ENCODE measurements around the gene LY9. TPM values are rescaled to one million over a fixed set of nuclear protein-coding genes. Genes with fewer than 3 reads are reported as not detected.

The LY9 gene
- polyA plus RNA-seq, 1 of the 3 experiments (the other 2 are of a cell fraction) = not detected

DNA sequence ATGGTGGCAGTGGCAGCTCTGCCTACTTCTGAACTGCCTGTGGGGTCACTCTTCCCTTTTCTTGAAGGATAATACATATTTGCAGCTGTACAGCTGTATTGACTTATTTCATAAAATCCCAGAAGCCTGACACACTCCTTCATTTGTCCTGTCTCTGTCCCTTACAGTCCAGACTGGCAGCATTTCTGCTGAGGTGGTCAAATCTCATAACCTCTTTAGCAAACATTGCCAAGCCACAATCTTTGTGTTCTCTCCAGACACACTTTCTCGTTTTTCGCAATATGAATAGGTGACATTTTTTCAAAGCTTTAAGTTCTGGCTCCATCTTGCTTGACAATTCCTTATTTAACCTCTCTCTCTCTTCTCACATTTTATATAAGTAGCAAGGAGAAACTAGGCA lies 15.2 kb downstream of the LY9 start:
- no peak overlapping the region for H2AFZ ChIP-seq (ENCODE audit: low read depth)
- CTCF ChIA-PET = no interaction called here

DNA sequence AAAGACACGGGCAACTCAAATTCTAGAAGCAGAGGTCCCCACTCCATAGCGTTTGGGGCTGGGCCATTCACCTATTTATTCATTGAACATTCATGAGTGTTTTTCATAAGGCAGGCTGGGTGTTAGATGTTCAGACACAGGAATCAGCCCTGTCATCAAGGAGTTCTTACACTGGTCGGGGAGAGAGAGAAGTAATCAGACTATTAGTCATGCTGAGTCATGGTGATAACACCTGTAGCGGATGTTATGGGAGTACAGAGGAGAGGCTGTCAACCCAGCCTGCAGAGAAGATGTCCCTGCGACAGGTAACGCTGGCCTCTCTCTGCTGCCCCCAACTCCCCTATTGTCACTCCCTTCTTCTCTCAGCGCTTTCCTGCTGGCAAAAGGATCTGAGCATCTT lies 17.2 kb downstream of the LY9 start:
- WGBS (ENCODE audit: low lambda C conversion rate) = 17% methylated on average over 7 of the region's 7 CpGs
- Histone ChIP-seq H3F3A (replicated peaks; ENCODE audit: insufficient read depth) (no peaks in the 10 kb centered on the region), H3K9me3 (no peaks in the 10 kb centered on the region), H3K4me2 (no peak overlapping the region), H3K36me3 (replicated peaks in 1 of 2; ENCODE audit: control insufficient read depth in 1 of 2, insufficient read depth in 2 of 2, low read length in 1 of 2) (no peaks in the 10 kb centered on the region), H3K4me1 (ENCODE audit: control insufficient read depth in 1 of 2, insufficient read depth in 2 of 2, low read depth in 1 of 2, low read length in 1 of 2) (no peaks in the 10 kb centered on the region), H3K27me3 (ENCODE audit: insufficient read depth) (peaks cover 29% of the 10 kb centered on the region; the same call in 1 of the 2 replicates), H3K9ac (no peak overlapping the region), H3K4me3 (ENCODE audit: low read depth in 2 of 2, low read length in 1 of 2) (no peak overlapping the region), H4K20me1 (ENCODE audit: insufficient read depth) (no peaks in the 10 kb centered on the region), H3K9me2 (no peaks in the 10 kb centered on the region), H3K79me2 (ENCODE audit: insufficient read depth) (no peaks in the 10 kb centered on the region), H3K27ac (ENCODE audit: low read depth in 2 of 2, low read length in 1 of 2) (no peak overlapping the region), H2AFZ (ENCODE audit: low read depth) (no peak overlapping the region)
- TF ChIP-seq RFX5 (IDR thresholded peaks at IDR 0.05; ENCODE audit: low read length) = no peak
- no peak for TF ChIP-seq YY1 (IDR thresholded peaks at IDR 0.05; ENCODE audit: low read depth)
- TF ChIP-seq FOXJ3 (CRISPR knock-in tag; IDR thresholded peaks at IDR 0.05) = no peak
- no peak for TF ChIP-seq MEF2A (IDR thresholded peaks at IDR 0.05; ENCODE audit: borderline replicate concordance, low read depth)
- no peak for TF ChIP-seq RAD21 (IDR thresholded peaks at IDR 0.05; ENCODE audit: low read length)
- no peak for TF ChIP-seq GABPA (IDR thresholded peaks at IDR 0.05; ENCODE audit: low read depth)
- no peak for TF ChIP-seq TEAD4 (IDR thresholded peaks at IDR 0.05; ENCODE audit: borderline replicate concordance, insufficient read depth)
- no peak for TF ChIP-seq FOSL2 (IDR thresholded peaks at IDR 0.05; ENCODE audit: borderline replicate concordance, low read depth)
- no peak for TF ChIP-seq POLR2AphosphoS5 (IDR thresholded peaks at IDR 0.05; ENCODE audit: low read depth, low read length)
- TF ChIP-seq, protein P1, sequence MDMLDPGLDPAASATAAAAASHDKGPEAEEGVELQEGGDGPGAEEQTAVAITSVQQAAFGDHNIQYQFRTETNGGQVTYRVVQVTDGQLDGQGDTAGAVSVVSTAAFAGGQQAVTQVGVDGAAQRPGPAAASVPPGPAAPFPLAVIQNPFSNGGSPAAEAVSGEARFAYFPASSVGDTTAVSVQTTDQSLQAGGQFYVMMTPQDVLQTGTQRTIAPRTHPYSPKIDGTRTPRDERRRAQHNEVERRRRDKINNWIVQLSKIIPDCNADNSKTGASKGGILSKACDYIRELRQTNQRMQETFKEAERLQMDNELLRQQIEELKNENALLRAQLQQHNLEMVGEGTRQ (IDR thresholded peaks at IDR 0.05; ENCODE audit: borderline replicate concordance, low read depth, low read length) = no peak
- TF ChIP-seq NFIC (IDR thresholded peaks at IDR 0.05; ENCODE audit: borderline replicate concordance) = no peak
- no peak for TF ChIP-seq MXI1 (IDR thresholded peaks at IDR 0.05; ENCODE audit: low read depth, low read length)
- TF ChIP-seq, protein P2, sequence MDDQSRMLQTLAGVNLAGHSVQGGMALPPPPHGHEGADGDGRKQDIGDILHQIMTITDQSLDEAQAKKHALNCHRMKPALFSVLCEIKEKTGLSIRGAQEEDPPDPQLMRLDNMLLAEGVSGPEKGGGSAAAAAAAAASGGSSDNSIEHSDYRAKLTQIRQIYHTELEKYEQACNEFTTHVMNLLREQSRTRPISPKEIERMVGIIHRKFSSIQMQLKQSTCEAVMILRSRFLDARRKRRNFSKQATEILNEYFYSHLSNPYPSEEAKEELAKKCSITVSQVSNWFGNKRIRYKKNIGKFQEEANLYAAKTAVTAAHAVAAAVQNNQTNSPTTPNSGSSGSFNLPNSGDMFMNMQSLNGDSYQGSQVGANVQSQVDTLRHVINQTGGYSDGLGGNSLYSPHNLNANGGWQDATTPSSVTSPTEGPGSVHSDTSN (IDR thresholded peaks at IDR 0.05) = no peak
- no peak for DNase-seq
- ChIA-PET POLR2A (no interaction called here), CTCF (no interaction called here)

More for the DNA sequence above, 15.2 kb downstream of the LY9 start:
- no peaks in the 10 kb centered on the region for H3K4me1 ChIP-seq (ENCODE audit: control insufficient read depth in 1 of 2, insufficient read depth in 2 of 2, low read depth in 1 of 2, low read length in 1 of 2)
- no peak for DNase-seq
- H3K9me2 ChIP-seq = no peaks in the 10 kb centered on the region
- POLR2A ChIA-PET = no interaction called here
- peaks cover 19% of the 10 kb centered on the region; the same call in 1 of the 2 replicates for H3K27me3 ChIP-seq (ENCODE audit: insufficient read depth)
- H3K36me3 ChIP-seq (replicated peaks in 1 of 2; ENCODE audit: control insufficient read depth in 1 of 2, insufficient read depth in 2 of 2, low read length in 1 of 2) = no peaks in the 10 kb centered on the region
- H3F3A ChIP-seq (replicated peaks; ENCODE audit: insufficient read depth) = no peaks in the 10 kb centered on the region
- no peaks in the 10 kb centered on the region for H3K9me3 ChIP-seq
- WGBS (ENCODE audit: low lambda C conversion rate) = 8% methylated on average over 2 of the region's 2 CpGs
- TF ChIP-seq FOXM1 (IDR thresholded peaks at IDR 0.05; ENCODE audit: low read depth) (no peak), NFIC (IDR thresholded peaks at IDR 0.05; ENCODE audit: borderline replicate concordance) (no peak), TAF1 (IDR thresholded peaks at IDR 0.05; ENCODE audit: borderline replicate concordance, low read depth, low read length) (no peak), POLR2AphosphoS5 (IDR thresholded peaks at IDR 0.05; ENCODE audit: low read depth, low read length) (no peak)
- TF ChIP-seq, protein P3, sequence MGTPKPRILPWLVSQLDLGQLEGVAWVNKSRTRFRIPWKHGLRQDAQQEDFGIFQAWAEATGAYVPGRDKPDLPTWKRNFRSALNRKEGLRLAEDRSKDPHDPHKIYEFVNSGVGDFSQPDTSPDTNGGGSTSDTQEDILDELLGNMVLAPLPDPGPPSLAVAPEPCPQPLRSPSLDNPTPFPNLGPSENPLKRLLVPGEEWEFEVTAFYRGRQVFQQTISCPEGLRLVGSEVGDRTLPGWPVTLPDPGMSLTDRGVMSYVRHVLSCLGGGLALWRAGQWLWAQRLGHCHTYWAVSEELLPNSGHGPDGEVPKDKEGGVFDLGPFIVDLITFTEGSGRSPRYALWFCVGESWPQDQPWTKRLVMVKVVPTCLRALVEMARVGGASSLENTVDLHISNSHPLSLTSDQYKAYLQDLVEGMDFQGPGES (IDR thresholded peaks at IDR 0.05; ENCODE audit: low read depth, low read length) = no peak
- TF ChIP-seq, protein P4, sequence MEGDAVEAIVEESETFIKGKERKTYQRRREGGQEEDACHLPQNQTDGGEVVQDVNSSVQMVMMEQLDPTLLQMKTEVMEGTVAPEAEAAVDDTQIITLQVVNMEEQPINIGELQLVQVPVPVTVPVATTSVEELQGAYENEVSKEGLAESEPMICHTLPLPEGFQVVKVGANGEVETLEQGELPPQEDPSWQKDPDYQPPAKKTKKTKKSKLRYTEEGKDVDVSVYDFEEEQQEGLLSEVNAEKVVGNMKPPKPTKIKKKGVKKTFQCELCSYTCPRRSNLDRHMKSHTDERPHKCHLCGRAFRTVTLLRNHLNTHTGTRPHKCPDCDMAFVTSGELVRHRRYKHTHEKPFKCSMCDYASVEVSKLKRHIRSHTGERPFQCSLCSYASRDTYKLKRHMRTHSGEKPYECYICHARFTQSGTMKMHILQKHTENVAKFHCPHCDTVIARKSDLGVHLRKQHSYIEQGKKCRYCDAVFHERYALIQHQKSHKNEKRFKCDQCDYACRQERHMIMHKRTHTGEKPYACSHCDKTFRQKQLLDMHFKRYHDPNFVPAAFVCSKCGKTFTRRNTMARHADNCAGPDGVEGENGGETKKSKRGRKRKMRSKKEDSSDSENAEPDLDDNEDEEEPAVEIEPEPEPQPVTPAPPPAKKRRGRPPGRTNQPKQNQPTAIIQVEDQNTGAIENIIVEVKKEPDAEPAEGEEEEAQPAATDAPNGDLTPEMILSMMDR (IDR thresholded peaks at IDR 0.05) = no peak
- TF ChIP-seq, protein P1 (IDR thresholded peaks at IDR 0.05; ENCODE audit: borderline replicate concordance, low read depth, low read length) = no peak
- no peak overlapping the region for H3K27ac ChIP-seq (ENCODE audit: low read depth in 2 of 2, low read length in 1 of 2)
- H3K4me3 ChIP-seq (ENCODE audit: low read depth in 2 of 2, low read length in 1 of 2) = no peak overlapping the region
- no peak overlapping the region for H3K9ac ChIP-seq
- H4K20me1 ChIP-seq (ENCODE audit: insufficient read depth) = no peaks in the 10 kb centered on the region
- H3K79me2 ChIP-seq (ENCODE audit: insufficient read depth) = no peaks in the 10 kb centered on the region
- no peak overlapping the region for H3K4me2 ChIP-seq

Data from SK-N-SH (cell line).